Glomerular visceral epithelial cell (primary cell): Measurements from ENCODE around the gene PGBD2.
"Not testable (repeated sequence)": the region's sequence is repeated elsewhere in the genome, so short reads cannot be mapped to it uniquely, and the experiment has no call there.

ENCODE experiments used
- DNase-seq: peaks from one replicate; pipeline ENCODE4 v3.0.0-alpha.2; 2016; ENCODE audit errors: extremely low spot score

Gene PGBD2, protein sequence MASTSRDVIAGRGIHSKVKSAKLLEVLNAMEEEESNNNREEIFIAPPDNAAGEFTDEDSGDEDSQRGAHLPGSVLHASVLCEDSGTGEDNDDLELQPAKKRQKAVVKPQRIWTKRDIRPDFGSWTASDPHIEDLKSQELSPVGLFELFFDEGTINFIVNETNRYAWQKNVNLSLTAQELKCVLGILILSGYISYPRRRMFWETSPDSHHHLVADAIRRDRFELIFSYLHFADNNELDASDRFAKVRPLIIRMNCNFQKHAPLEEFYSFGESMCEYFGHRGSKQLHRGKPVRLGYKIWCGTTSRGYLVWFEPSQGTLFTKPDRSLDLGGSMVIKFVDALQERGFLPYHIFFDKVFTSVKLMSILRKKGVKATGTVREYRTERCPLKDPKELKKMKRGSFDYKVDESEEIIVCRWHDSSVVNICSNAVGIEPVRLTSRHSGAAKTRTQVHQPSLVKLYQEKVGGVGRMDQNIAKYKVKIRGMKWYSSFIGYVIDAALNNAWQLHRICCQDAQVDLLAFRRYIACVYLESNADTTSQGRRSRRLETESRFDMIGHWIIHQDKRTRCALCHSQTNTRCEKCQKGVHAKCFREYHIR

GRCh38 chr1:248906009-248906752 is at the start of gene PGBD2:
Gene PGBD2 (plus strand): TSS chr1:248906235. CDS start chr1:248913863, 7,628 bp downstream.
- peak; percentile 94 for DNase-seq

DNA sequence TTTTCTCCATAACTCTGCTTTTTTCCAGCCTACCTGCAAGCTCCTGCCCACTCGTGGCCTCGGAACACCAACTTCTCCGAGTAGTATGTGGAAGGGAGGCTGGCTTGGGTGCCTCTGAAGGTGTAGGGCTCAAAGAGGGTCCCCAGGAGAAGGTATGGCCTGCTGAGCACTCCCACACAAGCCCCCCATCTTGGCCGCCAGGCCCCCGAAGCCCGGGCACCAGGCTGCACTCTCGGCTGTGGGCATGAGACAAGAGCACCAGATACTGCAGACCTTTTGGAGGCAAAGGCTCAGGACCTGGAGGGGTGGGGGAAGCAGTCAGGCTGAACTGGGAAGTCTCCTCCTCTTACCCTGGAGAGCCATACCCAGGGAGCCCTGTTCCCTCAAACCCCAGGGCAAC is 48.8 kb upstream of the PGBD2 start:
- DNase-seq: no peak

DNA sequence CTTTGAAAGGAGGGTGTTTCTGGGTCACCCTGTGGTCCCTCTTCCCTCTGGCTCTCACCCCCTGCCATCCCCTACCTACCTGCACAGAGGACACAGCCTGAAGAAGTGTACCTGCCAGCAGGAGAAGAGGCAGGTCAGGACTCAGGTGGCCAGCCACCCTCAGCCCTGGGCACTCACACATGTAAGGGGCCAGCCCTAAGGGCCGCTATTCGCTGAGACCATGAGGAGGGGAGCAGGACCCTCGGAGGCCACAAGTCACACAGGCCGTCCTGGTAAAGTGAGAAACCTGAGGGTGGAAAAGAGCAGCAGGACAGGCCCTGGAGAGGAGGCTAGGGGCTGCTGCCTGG is 48.3 kb upstream of the PGBD2 start:
- no peak for DNase-seq

DNA sequence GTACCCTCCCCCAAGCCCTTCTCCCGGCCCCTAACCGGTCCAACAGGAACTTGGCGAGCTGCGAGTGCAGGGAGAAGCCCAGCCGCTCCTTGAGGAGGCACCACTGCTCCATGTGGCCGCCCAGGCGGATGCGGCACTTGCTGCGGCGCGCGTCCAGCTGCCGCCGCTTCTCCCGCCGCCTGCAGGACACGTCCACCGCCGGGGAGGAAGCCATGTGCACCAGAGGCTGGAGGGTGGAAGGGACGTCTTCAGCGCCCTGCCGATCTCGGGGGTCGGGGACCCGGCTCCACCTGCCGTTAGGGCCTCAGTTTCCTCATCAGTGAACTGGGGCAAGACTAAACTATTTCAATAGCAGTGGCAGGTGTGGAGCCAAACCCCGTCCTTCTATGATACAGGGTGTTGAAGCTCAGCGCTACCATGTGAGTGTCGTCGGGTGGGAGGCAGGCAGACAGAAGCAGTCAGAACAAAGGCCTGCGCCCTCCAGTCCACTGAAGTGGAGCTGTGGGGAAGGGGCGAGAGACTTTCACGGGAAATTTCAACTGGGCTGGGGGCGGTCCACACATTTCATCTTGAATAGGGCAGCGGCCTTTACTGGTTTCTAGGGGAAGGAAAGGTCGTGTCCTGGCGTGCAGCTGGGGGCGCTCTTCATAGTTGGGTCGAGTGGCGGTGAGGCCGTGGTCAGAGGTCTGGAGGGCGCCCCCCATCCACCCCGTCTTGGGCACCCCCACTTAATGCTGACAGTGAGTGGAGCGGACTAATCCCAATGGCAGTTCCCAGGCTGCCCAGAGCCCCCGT is 47.7 kb upstream of the PGBD2 start:
- DNase-seq: peak; percentile 64

- DNase-seq: peak; percentile 98
Observed at GRCh38 chr1:248858891-248859889, 46.8 kb upstream of the PGBD2 start, which contains the start of gene ZNF692. Gene ZNF692 (minus strand): TSS chr1:248859085. CDS start chr1:248858309, 776 bp downstream.

DNA sequence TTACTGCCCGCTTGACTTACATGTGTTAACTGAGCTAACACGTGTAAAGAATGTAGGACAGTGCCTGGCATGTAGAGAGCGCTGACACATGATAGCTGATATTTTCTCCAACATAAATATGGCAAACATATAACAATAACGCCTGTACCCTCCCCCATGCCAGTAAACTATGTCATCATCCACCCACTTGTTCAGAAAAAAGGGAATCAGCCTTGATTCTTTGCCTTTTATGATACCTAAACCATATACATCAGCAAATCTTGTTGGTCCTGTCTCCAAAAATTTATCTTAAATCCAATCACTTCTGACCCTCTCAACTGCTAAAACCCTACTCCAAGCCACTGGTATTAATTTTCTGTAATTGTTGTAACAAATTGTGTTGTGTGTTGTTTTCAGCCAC is 46.0 kb upstream of the PGBD2 start:
- no peak for DNase-seq

DNA sequence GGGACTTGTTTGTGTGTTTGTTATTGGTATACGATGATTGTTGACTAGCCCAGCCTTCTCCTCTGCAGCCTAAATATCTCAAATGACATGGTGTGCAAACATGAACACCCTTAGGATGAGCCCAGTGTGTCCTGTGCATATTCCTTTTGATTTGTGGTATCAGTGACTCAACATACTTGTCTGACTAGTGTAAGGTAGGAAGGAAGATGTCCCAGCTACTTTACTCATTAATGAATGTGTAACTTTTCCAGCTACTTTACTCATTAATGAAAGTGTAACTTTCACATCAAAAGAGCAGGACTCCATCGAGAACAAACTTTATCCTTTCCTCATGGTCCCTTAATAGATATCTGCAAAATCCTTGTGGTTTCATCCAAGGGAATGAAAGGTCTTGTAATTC is 44.4 kb upstream of the PGBD2 start:
- DNase-seq: peak; percentile 17

- DNase-seq: no peak
Observed at GRCh38 chr1:248862695-248862997, 43.4 kb upstream of the PGBD2 start.

- DNase-seq: peak; percentile 81
Observed at GRCh38 chr1:248862998-248863881, 42.8 kb upstream of the PGBD2 start.

GRCh38 chr1:248871837-248872401 is 34.1 kb upstream of the PGBD2 start:
- no peak for DNase-seq

- peak; percentile 75 for DNase-seq
Observed at GRCh38 chr1:248872752-248873408, 33.2 kb upstream of the PGBD2 start.

DNA sequence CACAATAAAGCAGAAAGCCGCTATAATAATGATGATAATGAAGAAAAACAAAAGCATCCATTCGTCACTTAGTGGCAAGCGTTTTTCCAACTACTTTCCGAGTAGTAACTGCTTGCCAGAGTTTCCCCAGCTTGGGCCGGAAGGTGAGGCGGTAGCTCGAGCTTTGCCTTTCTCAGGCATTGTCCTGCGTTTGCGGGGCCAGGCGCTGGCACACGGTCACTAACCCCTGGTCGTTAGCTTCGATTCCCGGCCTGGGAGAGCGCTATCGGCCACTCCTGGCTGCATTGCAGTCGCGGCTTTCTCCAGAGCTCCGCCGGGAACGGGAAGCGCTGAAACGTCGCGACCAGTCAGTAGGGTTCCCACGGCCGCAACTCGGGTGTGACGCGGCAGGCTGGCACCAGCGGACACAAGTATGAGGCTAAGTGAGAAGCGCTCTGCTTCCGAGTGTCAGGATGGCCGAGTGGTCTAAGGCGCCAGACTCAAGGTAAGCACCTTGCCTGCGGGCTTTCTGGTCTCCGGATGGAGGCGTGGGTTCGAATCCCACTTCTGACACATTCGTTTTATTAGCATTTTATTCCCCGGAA is 32.5 kb upstream of the PGBD2 start:
- peak; percentile 99 for DNase-seq

DNA sequence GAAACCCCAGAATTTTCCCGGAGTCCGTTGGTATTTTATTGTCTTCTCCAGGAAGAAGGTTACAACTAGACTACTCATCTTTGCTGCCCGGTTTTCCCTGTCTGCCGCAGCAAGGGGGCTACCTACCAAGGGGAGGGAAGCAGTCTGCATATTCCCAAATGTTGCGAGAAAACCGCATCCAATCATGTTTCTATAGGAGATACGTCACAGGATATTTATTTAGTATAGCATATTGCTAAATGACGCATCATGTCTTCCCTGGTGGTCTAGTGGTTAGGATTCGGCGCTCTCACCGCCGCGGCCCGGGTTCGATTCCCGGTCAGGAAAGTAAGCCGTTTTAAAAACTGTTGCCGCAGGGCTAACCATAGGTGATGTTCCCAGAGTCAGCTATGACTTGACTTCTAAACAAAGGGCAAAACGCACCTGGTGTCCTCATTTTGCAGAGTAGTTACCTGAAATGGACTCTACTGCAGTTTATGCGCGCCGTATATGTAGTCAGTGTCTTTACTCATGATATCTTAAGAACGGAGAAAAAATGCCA is 32.0 kb upstream of the PGBD2 start:
- peak; percentile 90 for DNase-seq

DNA sequence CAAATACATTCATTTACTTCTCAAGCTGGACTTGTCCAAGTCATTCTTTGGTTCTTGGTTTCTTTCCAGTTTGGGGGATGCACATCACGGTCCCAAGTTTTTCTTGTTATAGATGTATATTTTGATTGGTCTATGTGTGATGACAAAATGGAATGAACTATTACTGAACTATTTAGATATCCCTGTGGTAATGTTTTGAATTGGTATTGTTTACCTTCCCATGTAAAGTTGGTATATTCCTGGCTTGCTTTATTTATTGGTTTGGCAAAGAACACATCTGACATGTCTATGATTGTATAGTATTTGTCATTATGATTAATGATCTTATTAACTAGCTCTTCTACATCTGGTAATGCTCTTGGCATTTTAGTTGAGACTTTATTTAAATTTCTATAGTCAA is 24.8 kb upstream of the PGBD2 start:
- no peak for DNase-seq

DNA sequence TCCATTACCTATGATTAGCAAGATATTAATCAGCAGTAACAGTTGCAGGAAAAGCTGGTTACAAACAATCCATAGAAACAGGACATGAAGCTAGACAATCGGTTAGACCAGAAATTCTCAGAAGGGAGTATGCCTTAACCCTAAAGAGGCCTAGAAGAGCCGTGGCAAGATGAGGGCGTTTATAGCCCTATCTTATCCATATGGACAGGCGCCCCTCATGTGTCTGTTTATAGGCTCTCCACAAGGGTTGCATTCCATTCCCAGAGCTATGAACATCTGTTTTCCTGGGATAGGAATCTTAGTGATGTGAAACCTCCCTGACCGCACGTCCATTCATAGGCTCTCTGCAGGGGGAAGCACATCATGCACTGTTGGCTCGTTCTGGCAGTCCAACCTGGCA is 23.6 kb upstream of the PGBD2 start:
- not testable (repeated sequence) for DNase-seq

GRCh38 chr1:248884632-248885295 is 21.3 kb upstream of the PGBD2 start:
- DNase-seq: no peak

DNA sequence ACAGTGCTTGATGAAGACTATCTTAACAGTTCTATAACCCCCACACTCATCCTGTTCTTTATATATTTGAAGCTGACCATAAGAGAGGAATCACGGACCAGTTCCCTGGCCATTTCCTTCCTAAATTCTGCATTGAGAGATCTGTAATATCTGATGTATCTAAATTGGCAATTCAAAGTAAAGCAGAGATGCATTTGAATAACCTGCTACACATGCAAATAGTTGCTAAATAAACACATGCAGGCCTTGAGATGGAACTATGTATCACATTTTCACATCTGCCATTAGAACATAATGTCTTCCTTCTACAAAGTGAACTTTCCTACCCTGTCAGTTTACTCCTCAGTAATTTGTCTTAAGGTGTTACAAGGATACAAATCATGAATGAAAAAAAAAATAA is 20.4 kb upstream of the PGBD2 start:
- no peak for DNase-seq
